Spleen (tissue), 11 donors: ENCODE data around the gene NELL2. TPM values are rescaled to one million over a fixed set of nuclear protein-coding genes. Genes with fewer than 3 reads are reported as not detected.

Experiments
- DNase-seq: peaks from one replicate; pipeline ENCODE4 v3.0.0-alpha.2; 2020
- H3K27ac ChIP-seq, 8 donors: fragments of 200-600 bp; sonication (generic) in 7 of 8; 1 replicate in 4 of 8; 2 replicates in 4 of 8; pipeline versions ENCODE4 v1.5.0 to v1.8.0; 2016 to 2021; ENCODE audit warnings: inconsistent platforms in 4 of 8, mild to moderate bottlenecking in 4 of 8, moderate library complexity in 1 of 8
- H3K27me3 ChIP-seq, 7 donors: fragments of 200-600 bp; sonication (generic) in 6 of 7; replicated peaks in 1 of 7; 1 replicate in 4 of 7; 2 replicates in 3 of 7; pipeline versions ENCODE4 v1.5.0 to v1.8.0; 2016 to 2021; ENCODE audit warnings: inconsistent platforms in 3 of 7, mild to moderate bottlenecking in 1 of 7
- H3K36me3 ChIP-seq, 6 donors: fragments of 200-600 bp; sonication (generic) in 5 of 6; 1 replicate in 4 of 6; 2 replicates in 2 of 6; pipeline versions ENCODE4 v1.5.0 to v1.8.0; 2016 to 2021; ENCODE audit warnings: inconsistent platforms in 2 of 6
- H3K4me1 ChIP-seq, 6 donors: fragments of 200-600 bp; sonication (generic) in 5 of 6; 1 replicate in 3 of 6; 2 replicates in 3 of 6; pipeline versions ENCODE4 v1.5.0 to v1.8.0; 2016 to 2021; ENCODE audit warnings: inconsistent platforms in 3 of 6
- H3K4me3 ChIP-seq, 8 donors: fragments of 200-600 bp; sonication (generic) in 7 of 8; 1 replicate in 4 of 8; 2 replicates in 4 of 8; pipeline versions ENCODE4 v1.5.0 to v1.8.0; 2016 to 2021; ENCODE audit warnings: inconsistent platforms in 4 of 8, mild to moderate bottlenecking in 4 of 8, moderate library complexity in 2 of 8
- H3K9me3 ChIP-seq, 8 donors: fragments of 200-600 bp; sonication (generic) in 7 of 8; 1 replicate in 4 of 8; 2 replicates in 4 of 8; pipeline versions ENCODE4 v1.5.0 to v1.8.0; 2016 to 2021; ENCODE audit warnings: inconsistent platforms in 4 of 8
- CTCF ChIP-seq, 11 experiments: fragments of 200-600 bp in 7 of 11; fragments of 450-650 bp in 4 of 11; sonication (generic) in 4 of 11; IDR thresholded peaks in 8 of 11; conservative IDR thresholded peaks in 3 of 11; 1 replicate in 7 of 11; 2 replicates in 4 of 11; pipeline versions ENCODE4 v1.4.0 to v1.8.0; 2016 to 2021; ENCODE audit warnings: antibody characterized with exemption in 11 of 11, inconsistent platforms in 4 of 11, mild to moderate bottlenecking in 1 of 11
- POLR2A ChIP-seq, 3 donors: fragments of 450-650 bp; IDR thresholded peaks; one replicate each; pipeline ENCODE4 v1.5.1; 2017; ENCODE audit warnings: antibody characterized with exemption in 3 of 3, mild to moderate bottlenecking in 1 of 3
- POLR2AphosphoS5 ChIP-seq, 3 donors: sonication (generic); formaldehyde crosslinking; IDR thresholded peaks; one replicate each; pipeline ENCODE4 v1.5.1; 2017; ENCODE audit warnings: antibody characterized with exemption in 3 of 3
- WGBS, 5 donors: extraction: QIAGEN DNeasy Blood & Tissue Kit in 3 of 5; methylation state at CpG; one replicate each; pipeline versions ENCODE4 v1.1.5 to v1.1.7; 2013 to 2018; 5-methylcytosine and 5-hydroxymethylcytosine counted together
- intact Hi-C: fragments of 100-400 bp; cut with DNase I; formaldehyde crosslinking; loops from one replicate; pipeline ENCODE4 v1.15.0; 2023; ENCODE audit warnings: low total_unique reads
- polyA plus RNA-seq, 3 donors: library from polyadenylated mRNA; stranded (reverse); fragments of 200-250 nt; gene quantifications; one replicate each; pipeline ENCODE4 v1.2.1, GENCODE V29; 2013
- total RNA-seq, 7 donors: library from RNA; depleted of rRNA in 3 of 7; stranded (reverse); fragments of >200 nt in 3 of 7; fragmentation: NEBNext Ultra II Directional in 4 of 7; extraction: Animal tissue kit (Norgen Biotek cat#: 25700) in 4 of 7; gene quantifications; one replicate each; pipeline versions ENCODE4 v1.1.0 to v1.2.1, GENCODE V29; 2016 to 2021
- donor health status: healthy with polysubstance abuse.
- donor health status: DM: no; HTN: no; CAD: no; lungs with moderate emphysema.
- donor health status: DM: no; HTN: no; CAD: no.
- donor health status: Bipolar disorder and iron deficiency.
- donor health status: healthy.
- donor health status: DM: no; HTN: no; CAD: no.
- donor health status: DM: yes; HTN: yes; CAD: no.

The NELL2 gene
- total and polyA plus RNA-seq, 10 donors: 1.0 to 21.8 (median 8.2) TPM

DNA sequence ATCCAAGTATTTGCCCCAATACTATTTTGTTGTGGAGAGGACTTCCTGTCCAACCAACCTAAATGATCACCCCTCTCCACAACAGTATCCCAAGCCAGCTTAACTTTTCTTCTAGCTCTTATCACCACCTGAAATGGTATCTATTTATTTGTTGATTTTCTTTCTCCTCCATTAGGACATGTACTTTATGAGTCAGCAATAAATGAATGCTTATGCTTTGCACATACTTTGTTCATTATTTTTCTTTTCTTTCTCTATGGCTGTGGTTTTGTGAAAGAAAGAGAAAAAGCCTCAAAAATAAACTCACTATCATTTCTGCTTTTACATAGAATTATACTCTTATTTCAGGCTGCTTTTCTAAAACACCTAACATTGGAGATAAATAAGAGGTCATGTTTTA lies 371.3 kb downstream of the NELL2 start:
- H3K9me3 ChIP-seq: peaks cover 0 to 29% (median 14%) of the 10 kb centered on the region in 8 donors
- H3K4me3 ChIP-seq: no peak overlapping the region
- H3K27ac ChIP-seq: no peak overlapping the region
- intact Hi-C loops: no loop called here
- H3K27me3 ChIP-seq: no peaks in the 10 kb centered on the region
- no peak for DNase-seq
- H3K36me3 ChIP-seq: no peaks in the 10 kb centered on the region
- TF ChIP-seq POLR2AphosphoS5 (IDR thresholded peaks at IDR 0.05): no peak
- TF ChIP-seq POLR2A (IDR thresholded peaks at IDR 0.05): no peak
- TF ChIP-seq CTCF (IDR thresholded peaks at IDR 0.05 in 8 of 11, conservative IDR thresholded peaks at IDR 0.05 in 3 of 11): no peak
- no peaks in the 10 kb centered on the region for H3K4me1 ChIP-seq

- no peak overlapping the region for H3K27ac ChIP-seq
- H3K27me3 ChIP-seq: no peaks in the 10 kb centered on the region
- H3K4me3 ChIP-seq: no peak overlapping the region
- no peak for DNase-seq
- peaks cover 0 to 29% (median 14%) of the 10 kb centered on the region in 8 donors for H3K9me3 ChIP-seq
- intact Hi-C loops: no loop called here
- H3K4me1 ChIP-seq: no peaks in the 10 kb centered on the region
- H3K36me3 ChIP-seq: no peaks in the 10 kb centered on the region
- no peak for TF ChIP-seq CTCF (IDR thresholded peaks at IDR 0.05 in 8 of 11, conservative IDR thresholded peaks at IDR 0.05 in 3 of 11)
- no peak for TF ChIP-seq POLR2A (IDR thresholded peaks at IDR 0.05)
- no peak for TF ChIP-seq POLR2AphosphoS5 (IDR thresholded peaks at IDR 0.05)
These were observed 372.8 kb downstream of the NELL2 start for GRCh38 chr12:44503329-44503728.

DNA sequence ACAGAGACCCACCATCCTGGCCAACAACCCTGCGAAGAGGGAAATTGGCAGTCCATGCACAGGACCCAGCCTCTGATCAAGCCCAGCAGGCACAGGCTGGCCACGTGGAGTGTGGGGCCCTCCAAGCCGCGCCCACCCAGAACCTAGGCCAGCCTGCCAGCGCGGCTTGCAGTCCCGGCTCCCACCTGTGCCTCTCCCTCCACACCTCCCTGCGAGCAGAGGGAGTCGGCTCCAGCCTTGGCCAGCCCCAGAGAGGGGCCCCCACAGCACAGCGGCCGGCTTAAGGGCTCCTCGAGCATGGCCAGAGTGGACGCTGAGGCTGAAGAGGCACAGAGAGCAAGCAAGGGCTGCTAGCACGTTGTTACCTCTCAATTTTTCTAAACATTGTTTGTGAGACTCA lies 373.4 kb downstream of the NELL2 start:
- WGBS, 5 donors: 86 to 90% (median 89%) methylated on average over 13 to 14 of the region's 14 CpGs
- no peak for TF ChIP-seq CTCF (IDR thresholded peaks at IDR 0.05 in 8 of 11, conservative IDR thresholded peaks at IDR 0.05 in 3 of 11)
- no peak for TF ChIP-seq POLR2A (IDR thresholded peaks at IDR 0.05)
- TF ChIP-seq POLR2AphosphoS5 (IDR thresholded peaks at IDR 0.05): no peak
- H3K36me3 ChIP-seq: no peaks in the 10 kb centered on the region
- no peak overlapping the region for H3K4me3 ChIP-seq
- no peak overlapping the region for H3K27ac ChIP-seq
- H3K27me3 ChIP-seq: no peaks in the 10 kb centered on the region
- intact Hi-C loops: no loop called here
- no peaks in the 10 kb centered on the region for H3K4me1 ChIP-seq
- peak; percentile 67 for DNase-seq
- H3K9me3 ChIP-seq: peaks cover 0 to 29% (median 14%) of the 10 kb centered on the region in 8 donors

GRCh38 chr12:44500423-44500822 lies 375.7 kb downstream of the NELL2 start:
- 94 to 98% (median 96%) methylated on average over 10 to 24 of the region's 24 CpGs for WGBS, 5 donors
- Histone ChIP-seq H3K36me3 (no peaks in the 10 kb centered on the region), H3K4me1 (no peaks in the 10 kb centered on the region), H3K27me3 (no peaks in the 10 kb centered on the region), H3K9me3 (peaks cover 0 to 29% (median 14%) of the 10 kb centered on the region in 8 donors), H3K27ac (no peak overlapping the region), H3K4me3 (no peak overlapping the region)
- intact Hi-C loops: no loop called here
- peak; percentile 71 for DNase-seq
- TF ChIP-seq POLR2AphosphoS5 (IDR thresholded peaks at IDR 0.05): no peak
- TF ChIP-seq CTCF (IDR thresholded peaks at IDR 0.05 in 8 of 11, conservative IDR thresholded peaks at IDR 0.05 in 3 of 11): no peak
- no peak for TF ChIP-seq POLR2A (IDR thresholded peaks at IDR 0.05)
